Astrocyte (in vitro differentiated cells and primary cell): ENCODE data around the gene BMP8A. TPM values are rescaled to one million over a fixed set of nuclear protein-coding genes. Genes with fewer than 3 reads are reported as not detected.

Experiments
- DNase-seq: peaks from one replicate; pipeline ENCODE4 v3.0.0-alpha.2; 2010; ENCODE audit warnings: low read depth
- FAIRE-seq: peaks from 2 replicates; lab custom pipeline; 2011; peaks lifted over from hg19 to GRCh38; lab: Jason Lieb, UNC
- H2AFZ ChIP-seq: 2 replicates; pipeline ENCODE4 v1.6.0; 2012; ENCODE audit warnings: low read depth, low read length, inconsistent platforms
- H3K27ac ChIP-seq: 2 replicates; pipeline ENCODE4 v1.5.1; 2011; ENCODE audit warnings: low read depth, low read length, inconsistent platforms
- H3K27me3 ChIP-seq: 2 replicates; pipeline ENCODE4 v1.6.0; 2011; ENCODE audit warnings: low read length, inconsistent platforms; ENCODE audit not compliant: insufficient read depth
- H3K36me3 ChIP-seq: 2 replicates; pipeline ENCODE4 v1.5.1; 2011; ENCODE audit warnings: low read length, inconsistent platforms; ENCODE audit not compliant: insufficient read depth
- H3K4me1 ChIP-seq: 2 replicates; pipeline ENCODE4 v1.5.1; 2011; ENCODE audit warnings: low read length, inconsistent platforms; ENCODE audit not compliant: insufficient read depth
- H3K4me2 ChIP-seq: 2 replicates; pipeline ENCODE4 v1.6.0; 2012; ENCODE audit warnings: low read length, inconsistent platforms
- H3K4me3 ChIP-seq: 2 replicates; pipeline ENCODE4 v1.5.1; 2011; ENCODE audit warnings: low read depth, mild to moderate bottlenecking, low read length, inconsistent platforms; ENCODE audit not compliant: insufficient read depth
- H3K79me2 ChIP-seq: 2 replicates; pipeline ENCODE4 v1.6.0; 2012; ENCODE audit warnings: mild to moderate bottlenecking, low read length, inconsistent platforms; ENCODE audit not compliant: insufficient read depth
- H3K9ac ChIP-seq: 2 replicates; pipeline ENCODE4 v1.6.0; 2012; ENCODE audit warnings: mild to moderate bottlenecking, low read length, inconsistent platforms
- H3K9me3 ChIP-seq: 2 replicates; pipeline ENCODE4 v1.5.1; 2012; ENCODE audit warnings: low read depth, mild to moderate bottlenecking, low read length, inconsistent platforms; ENCODE audit not compliant: insufficient read depth
- H4K20me1 ChIP-seq: 2 replicates; pipeline ENCODE4 v1.6.0; 2012; ENCODE audit warnings: low read length, inconsistent platforms; ENCODE audit not compliant: insufficient read depth
- H3K27ac Mint-ChIP-seq: one replicate; pipeline ENCODE4 v1.8.0; 2021; ENCODE audit warnings: mild to moderate bottlenecking, mixed read lengths; ENCODE audit not compliant: unreplicated experiment
- H3K27me3 Mint-ChIP-seq: one replicate; pipeline ENCODE4 v1.8.0; 2021; ENCODE audit warnings: low read depth, mixed read lengths; ENCODE audit not compliant: unreplicated experiment
- H3K36me3 Mint-ChIP-seq: one replicate; pipeline ENCODE4 v1.8.0; 2021; ENCODE audit warnings: low read depth, mixed read lengths; ENCODE audit not compliant: unreplicated experiment
- H3K4me1 Mint-ChIP-seq: one replicate; pipeline ENCODE4 v1.8.0; 2021; ENCODE audit warnings: low read depth, mixed read lengths; ENCODE audit not compliant: unreplicated experiment
- H3K4me3 Mint-ChIP-seq: one replicate; pipeline ENCODE4 v1.8.0; 2021; ENCODE audit warnings: mild to moderate bottlenecking, moderate library complexity, mixed read lengths; ENCODE audit not compliant: unreplicated experiment
- H3K9me3 Mint-ChIP-seq: one replicate; pipeline ENCODE4 v1.8.0; 2021; ENCODE audit warnings: mild to moderate bottlenecking, mixed read lengths; ENCODE audit not compliant: unreplicated experiment
- CTCF ChIP-seq: IDR thresholded peaks from 2 replicates; pipeline ENCODE4 v1.5.1; 2011; ENCODE audit warnings: low read depth, mild to moderate bottlenecking, inconsistent platforms, low read length, moderate library complexity; ENCODE audit not compliant: insufficient read depth
- EZH2 ChIP-seq: IDR thresholded peaks from 2 replicates; pipeline ENCODE4 v1.6.1; 2012; ENCODE audit warnings: mild to moderate bottlenecking, low read length, inconsistent platforms; ENCODE audit not compliant: insufficient read depth
- total RNA-seq: library from RNA; stranded (reverse); gene quantifications from 2 replicates; pipeline ENCODE4 v1.2.1, GENCODE V29; 2021

The BMP8A gene
- total RNA-seq, 1 donor from 2014 or later: 0.84 TPM

DNA sequence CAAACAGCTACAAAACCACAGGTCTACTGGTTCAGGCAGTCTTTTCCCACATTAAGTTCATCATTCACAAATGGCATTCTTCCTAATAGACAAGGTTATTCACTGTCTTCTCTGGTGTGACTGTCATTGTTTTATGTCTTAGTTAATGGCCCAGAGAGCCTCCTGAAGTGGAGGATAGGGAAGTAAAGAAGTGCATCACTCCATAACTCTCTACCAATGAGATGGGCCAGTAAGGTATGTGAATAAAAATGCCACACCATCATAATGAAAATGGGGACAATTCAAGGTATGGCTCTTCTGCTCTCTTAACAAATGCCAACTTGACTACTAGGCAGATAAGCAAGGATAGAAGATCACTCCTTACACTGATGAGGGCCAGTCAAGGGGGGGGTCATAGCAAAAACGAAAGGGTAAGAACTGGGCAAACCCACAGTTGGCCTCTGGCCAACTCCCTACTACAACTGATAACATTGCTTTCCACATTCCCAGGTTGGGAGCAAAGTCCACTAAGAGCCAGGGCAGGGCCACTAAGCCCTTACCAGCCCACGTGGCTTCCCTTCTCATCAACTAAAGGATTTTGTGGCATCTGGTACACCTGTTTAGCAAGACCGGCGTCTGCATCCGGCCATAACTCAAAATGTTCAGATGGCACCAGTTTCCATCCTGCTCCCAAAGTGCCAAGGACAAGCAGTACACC is 75.2 kb downstream of the BMP8A start:
- H3K4me3 Mint-ChIP-seq: no peak overlapping the region
- TF ChIP-seq EZH2 (no peak), CTCF (no peak)
- no peak overlapping the region for H3K27ac Mint-ChIP-seq
- Histone ChIP-seq H3K27ac (no peak overlapping the region), H3K27me3 (no peaks in the 10 kb centered on the region), H2AFZ (no peak overlapping the region), H3K4me1 (no peaks in the 10 kb centered on the region), H3K9ac (no peak overlapping the region), H3K36me3 (peaks cover 94% of the 10 kb centered on the region), H3K9me3 (no peaks in the 10 kb centered on the region), H3K79me2 (peaks cover 63% of the 10 kb centered on the region), H4K20me1 (peaks cover 94% of the 10 kb centered on the region), H3K4me2 (no peak overlapping the region), H3K4me3 (no peak overlapping the region)
- FAIRE-seq: no peak
- H3K4me1 Mint-ChIP-seq: no peaks in the 10 kb centered on the region
- DNase-seq: no peak
- no peaks in the 10 kb centered on the region for H3K27me3 Mint-ChIP-seq
- H3K9me3 Mint-ChIP-seq: no peaks in the 10 kb centered on the region
- peaks cover 32% of the 10 kb centered on the region for H3K36me3 Mint-ChIP-seq

DNA sequence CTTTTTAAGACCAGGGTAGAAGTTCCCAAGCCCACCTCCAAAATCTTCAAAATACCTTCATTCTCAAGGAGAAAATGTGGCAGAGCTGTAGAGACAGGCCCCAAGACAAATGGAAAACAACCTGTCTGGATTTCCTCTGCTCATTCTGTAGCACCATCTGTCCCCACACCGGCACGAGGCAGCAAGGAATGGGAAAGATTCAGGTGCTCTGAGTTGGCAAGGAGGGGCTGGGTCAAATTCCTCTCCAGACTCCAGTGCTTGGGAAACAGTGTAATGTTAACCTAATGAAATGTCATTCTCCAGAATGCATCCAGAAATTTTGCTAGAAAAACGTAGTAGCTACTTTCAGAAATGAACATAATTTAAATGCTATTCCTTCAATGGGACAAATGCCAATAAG is 75.9 kb downstream of the BMP8A start:
- Mint-ChIP-seq H3K27ac (no peak overlapping the region), H3K36me3 (peaks cover 32% of the 10 kb centered on the region), H3K9me3 (no peaks in the 10 kb centered on the region), H3K27me3 (no peaks in the 10 kb centered on the region), H3K4me3 (no peak overlapping the region), H3K4me1 (peaks cover 5% of the 10 kb centered on the region)
- Histone ChIP-seq H4K20me1 (peaks cover 94% of the 10 kb centered on the region), H3K27me3 (no peaks in the 10 kb centered on the region), H3K4me2 (no peak overlapping the region), H2AFZ (no peak overlapping the region), H3K79me2 (peaks cover 70% of the 10 kb centered on the region), H3K9ac (no peak overlapping the region), H3K36me3 (peaks cover 94% of the 10 kb centered on the region), H3K27ac (no peak overlapping the region), H3K4me3 (no peak overlapping the region), H3K4me1 (no peaks in the 10 kb centered on the region), H3K9me3 (no peaks in the 10 kb centered on the region)
- FAIRE-seq (no peak), DNase-seq (no peak)
- TF ChIP-seq EZH2: no peak
- TF ChIP-seq CTCF: no peak

GRCh38 chr1:39568208-39568607 is 76.8 kb downstream of the BMP8A start:
- TF ChIP-seq CTCF (no peak), EZH2 (no peak)
- Mint-ChIP-seq H3K36me3 (peaks cover 36% of the 10 kb centered on the region), H3K4me3 (no peak overlapping the region), H3K27me3 (no peaks in the 10 kb centered on the region), H3K27ac (no peak overlapping the region), H3K4me1 (peaks cover 13% of the 10 kb centered on the region), H3K9me3 (no peaks in the 10 kb centered on the region)
- Histone ChIP-seq H3K4me2 (no peak overlapping the region), H4K20me1 (peaks cover 94% of the 10 kb centered on the region), H3K4me1 (peaks cover 8% of the 10 kb centered on the region), H3K79me2 (peaks cover 79% of the 10 kb centered on the region), H3K36me3 (peaks cover 92% of the 10 kb centered on the region), H3K27me3 (no peaks in the 10 kb centered on the region), H3K9me3 (no peaks in the 10 kb centered on the region), H3K9ac (no peak overlapping the region), H2AFZ (no peak overlapping the region), H3K4me3 (no peak overlapping the region), H3K27ac (no peak overlapping the region)
- DNase-seq: no peak
- no peak for FAIRE-seq
